GM10266 (cell line): Measurements from ENCODE around the gene TMEM132D.

Source experiments
- DNase-seq: peaks from one replicate; pipeline ENCODE4 v3.0.0; 2012; ENCODE audit errors: extremely low spot score
- CTCF ChIP-seq: IDR thresholded peaks from 2 replicates; pipeline ENCODE4 v1.5.1; 2012; ENCODE audit warnings: mild to moderate bottlenecking, low read depth; ENCODE audit not compliant: control insufficient read depth, insufficient read depth; ENCODE audit errors: missing control alignments

The TMEM132D gene

GRCh38 chr12:129903956-129904829 is at the start of gene TMEM132D:
Gene TMEM132D (minus strand): TSS chr12:129904025.
- TF ChIP-seq CTCF, result no peak
- DNase-seq, result no peak

- no peak for DNase-seq
- TF ChIP-seq CTCF, result no peak
These were observed 45.8 kb upstream of the TMEM132D start for GRCh38 chr12:129949651-129950050.

GRCh38 chr12:129941618-129942017 is 37.8 kb upstream of the TMEM132D start:
- DNase-seq, result no peak
- no peak for TF ChIP-seq CTCF

- no peak for DNase-seq
- TF ChIP-seq CTCF, result no peak
These were observed 34.3 kb upstream of the TMEM132D start for GRCh38 chr12:129938089-129938488.

GRCh38 chr12:129937426-129937825 is 33.6 kb upstream of the TMEM132D start:
- no peak for TF ChIP-seq CTCF
- no peak for DNase-seq

- no peak for DNase-seq
- TF ChIP-seq CTCF, result no peak
These were observed 24.8 kb upstream of the TMEM132D start for GRCh38 chr12:129928643-129929042.

- no peak for TF ChIP-seq CTCF
- DNase-seq, result no peak
These were observed 23.6 kb upstream of the TMEM132D start for GRCh38 chr12:129927316-129927900.
